ENCODE data around the gene ADRA2C.

The ADRA2C gene

DNA sequence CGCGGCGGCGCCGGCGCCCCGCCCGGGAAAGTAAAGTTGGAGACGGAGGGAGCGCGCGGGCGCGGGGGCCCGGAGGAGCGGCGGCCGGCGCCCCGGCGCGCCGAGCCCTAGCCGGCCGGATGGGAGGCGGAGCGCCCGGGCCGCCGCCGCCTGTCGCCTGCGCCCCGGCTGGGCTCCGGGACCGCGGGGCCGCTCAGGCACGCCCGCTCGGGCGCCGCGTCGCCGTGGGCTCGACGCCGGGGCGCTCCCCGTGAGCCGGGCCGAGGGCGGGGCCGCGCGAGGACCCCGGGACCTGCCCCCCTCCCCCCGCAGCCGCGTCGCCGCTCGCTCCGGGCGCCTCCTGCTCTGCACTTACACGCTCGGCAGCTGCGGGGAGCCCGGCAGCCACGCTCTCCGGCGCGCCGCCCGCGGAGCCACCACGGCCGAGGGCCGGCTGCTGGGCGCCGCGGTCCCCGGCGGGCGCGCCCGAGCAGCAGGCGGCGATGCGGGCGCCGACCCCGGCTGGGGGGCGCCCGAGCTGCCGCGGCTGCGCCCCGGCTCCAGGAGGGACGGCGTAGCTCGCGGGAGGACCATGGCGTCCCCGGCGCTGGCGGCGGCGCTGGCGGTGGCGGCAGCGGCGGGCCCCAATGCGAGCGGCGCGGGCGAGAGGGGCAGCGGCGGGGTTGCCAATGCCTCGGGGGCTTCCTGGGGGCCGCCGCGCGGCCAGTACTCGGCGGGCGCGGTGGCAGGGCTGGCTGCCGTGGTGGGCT is at the start of gene ADRA2C:
Gene ADRA2C, plus strand, starts transcription at position 350 of the 749 bp plus-strand sequence. Its CDS starts 222 bp downstream, at position 572.
- DNase-seq (ENCODE audit: low read depth in 2 of 2, low spot score in 1 of 2) = no peak

DNA sequence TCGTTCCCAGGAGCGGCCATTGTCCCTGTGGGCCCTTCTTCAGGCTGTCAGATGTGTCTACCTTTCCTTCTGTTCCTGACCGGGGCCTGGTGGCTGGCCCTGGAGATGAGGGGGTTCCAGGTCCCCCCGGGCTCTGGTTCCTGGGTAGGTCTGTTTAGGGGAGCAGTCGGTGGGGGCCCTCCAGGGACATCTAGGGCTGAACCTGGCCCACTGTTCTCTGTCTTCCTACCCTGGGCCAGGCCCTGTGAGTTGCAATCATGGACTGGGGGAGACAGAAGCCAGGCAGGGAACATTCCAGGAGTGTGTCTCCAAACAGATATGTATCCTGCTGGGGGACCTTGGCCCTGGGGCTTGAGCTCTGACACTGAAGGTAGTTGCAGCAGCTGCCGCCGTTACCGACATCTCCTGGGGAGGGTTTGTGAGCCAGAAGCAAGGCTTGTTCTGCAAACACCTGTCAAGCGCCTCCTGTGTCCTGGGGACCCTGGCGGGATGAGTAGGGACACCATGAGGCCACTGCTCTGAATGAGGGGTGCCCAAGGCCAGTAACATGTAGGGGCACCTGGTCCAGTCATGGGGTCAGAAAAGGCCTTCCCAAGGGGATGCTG is 49.5 kb upstream of the ADRA2C start:
- DNase-seq (ENCODE audit: low read depth in 2 of 2, low spot score in 1 of 2) = no peak

DNA sequence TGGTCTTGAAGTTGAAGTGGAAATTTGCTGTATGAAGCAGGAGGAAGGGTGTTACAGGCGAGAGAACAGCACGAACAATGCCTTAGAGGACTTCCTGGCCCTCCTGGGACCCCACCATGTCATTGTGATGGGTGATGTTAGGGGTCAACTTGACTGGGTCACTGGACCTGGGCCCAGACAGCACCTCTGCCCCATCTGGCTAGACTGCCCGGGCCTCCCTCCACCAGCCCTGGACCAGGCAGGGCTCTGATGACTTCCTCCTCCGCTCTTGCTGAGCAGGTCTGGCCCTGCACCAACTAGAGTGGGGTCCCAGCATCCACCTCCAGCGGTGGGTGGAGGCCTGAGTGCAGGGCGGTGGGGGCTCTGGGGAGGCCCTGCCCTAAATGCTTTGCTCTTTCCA is 48.9 kb upstream of the ADRA2C start:
- DNase-seq (ENCODE audit: low read depth in 2 of 2, low spot score in 1 of 2) = no peak

DNA sequence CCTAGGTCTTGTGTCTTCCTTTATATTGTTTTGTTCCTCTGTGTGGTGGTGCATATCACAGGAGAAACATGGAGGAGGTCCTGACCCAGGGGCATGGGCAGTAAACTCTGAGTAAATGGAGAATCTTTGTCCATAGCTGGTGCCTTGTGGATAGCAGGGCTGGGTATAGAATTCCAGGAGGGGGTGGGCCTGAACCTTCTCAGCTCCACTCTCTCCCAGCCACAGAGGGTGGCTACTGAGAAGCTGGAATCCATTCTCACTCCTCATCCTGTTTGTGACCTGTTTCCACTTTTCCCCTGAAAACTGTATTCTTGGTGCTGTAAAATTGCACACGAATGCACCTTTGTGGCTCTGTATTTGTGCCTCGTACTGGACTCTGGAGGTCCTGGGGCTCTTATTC is 47.7 kb upstream of the ADRA2C start:
- no peak for DNase-seq (ENCODE audit: low read depth in 2 of 2, low spot score in 1 of 2)

DNA sequence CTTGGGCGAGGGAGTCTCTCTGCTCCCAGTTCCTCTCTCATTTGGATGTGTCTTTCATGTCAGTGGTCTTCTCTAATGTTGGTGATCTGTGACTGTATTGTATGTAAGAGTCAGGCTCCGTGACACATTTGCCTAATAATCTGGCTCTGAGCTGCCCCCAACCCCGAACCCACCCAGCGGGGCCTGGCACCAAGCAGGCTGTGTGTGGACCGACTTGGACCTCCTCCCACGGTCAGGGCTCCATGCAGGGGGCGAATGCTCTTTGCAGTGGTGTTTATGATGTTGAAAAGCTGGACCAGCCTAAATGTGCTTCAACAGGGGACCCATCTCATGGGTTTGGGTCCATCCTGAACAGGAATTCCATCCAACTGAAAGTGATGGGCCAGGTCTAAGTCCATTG is 47.0 kb upstream of the ADRA2C start:
- DNase-seq (ENCODE audit: low read depth in 2 of 2, low spot score in 1 of 2) = no peak

DNA sequence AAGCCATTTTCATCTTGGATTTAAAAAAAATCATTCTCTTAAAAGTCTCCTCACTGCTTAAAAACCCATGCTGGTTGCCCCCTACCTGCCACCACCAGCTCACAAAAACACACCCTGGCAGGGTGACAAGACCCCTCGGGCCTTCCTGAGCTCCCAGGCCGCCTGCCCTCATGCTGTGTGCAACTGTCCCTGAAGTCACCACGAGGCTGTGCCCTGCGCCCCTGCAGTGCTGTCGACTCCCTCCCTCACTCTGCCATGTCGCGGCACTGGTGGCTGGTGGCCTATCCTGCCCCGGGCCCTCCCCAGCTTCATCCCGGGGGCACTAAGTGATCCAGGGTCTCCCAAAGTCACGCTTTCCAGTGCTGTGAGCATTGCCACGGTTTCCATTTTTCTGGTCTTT is 46.3 kb upstream of the ADRA2C start:
- no peak for DNase-seq (ENCODE audit: low read depth in 2 of 2, low spot score in 1 of 2)

DNA sequence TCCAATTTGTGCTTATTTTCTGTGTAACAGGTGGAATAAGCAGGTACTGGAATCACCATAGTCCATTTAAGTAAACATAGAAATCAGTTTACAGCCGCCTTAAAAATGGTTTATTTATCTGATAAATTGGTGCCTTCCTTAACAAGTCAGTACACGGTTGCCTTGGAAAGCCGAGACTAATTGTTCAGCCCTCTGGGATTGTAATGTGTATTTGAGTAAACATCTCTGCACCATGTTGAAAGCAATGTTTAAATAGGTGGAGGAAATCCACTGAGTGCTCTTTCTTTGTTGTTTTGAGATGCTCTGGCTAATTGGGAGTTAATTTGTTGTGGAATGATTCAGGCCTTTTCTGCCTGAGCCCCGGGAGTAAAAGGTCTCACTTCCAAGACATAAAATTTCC is 45.7 kb upstream of the ADRA2C start:
- DNase-seq (ENCODE audit: low read depth in 2 of 2, low spot score in 1 of 2) = no peak

DNA sequence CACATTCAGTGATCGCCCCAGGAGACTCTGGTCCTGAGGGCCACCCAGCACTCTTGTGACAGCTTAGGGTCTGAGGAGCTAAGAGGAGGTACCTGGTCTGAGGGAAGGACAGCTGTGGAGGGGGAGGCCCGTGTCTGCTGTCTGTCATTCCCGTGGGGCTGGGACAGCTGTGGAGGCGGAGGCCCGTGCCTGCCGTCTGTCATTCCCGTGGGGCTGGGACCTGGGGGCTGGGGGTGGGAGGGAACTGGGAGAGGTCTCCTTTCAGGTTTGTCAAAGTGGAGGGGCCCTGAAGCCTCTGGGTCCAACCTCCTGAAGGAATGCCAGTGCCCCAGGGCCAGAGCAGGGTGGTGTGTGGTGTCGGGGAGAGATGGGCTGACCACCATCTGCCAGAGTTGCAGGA is 45.0 kb upstream of the ADRA2C start:
- no peak for DNase-seq (ENCODE audit: low read depth in 2 of 2, low spot score in 1 of 2)

DNA sequence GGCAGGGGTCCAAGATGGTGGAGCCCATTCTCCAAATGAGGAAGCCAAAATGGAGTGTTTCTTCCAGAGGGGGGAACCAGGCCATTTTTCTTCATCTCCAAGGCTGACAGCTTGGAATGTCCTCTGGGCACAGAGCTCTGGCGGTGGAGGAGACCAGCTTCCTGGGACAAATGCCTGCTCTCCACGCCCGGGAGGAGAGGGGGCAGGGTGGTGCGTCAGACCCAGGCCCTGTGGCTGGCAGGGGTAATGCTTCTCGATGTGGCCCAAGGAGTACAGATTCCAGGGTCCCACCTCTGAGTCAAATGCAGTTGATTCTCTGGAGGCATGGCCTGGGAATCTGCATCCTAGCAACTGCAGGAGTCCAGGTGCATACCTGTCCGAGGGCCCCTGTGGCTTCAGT is 44.6 kb upstream of the ADRA2C start:
- DNase-seq (ENCODE audit: low read depth in 2 of 2, low spot score in 1 of 2) = no peak

DNA sequence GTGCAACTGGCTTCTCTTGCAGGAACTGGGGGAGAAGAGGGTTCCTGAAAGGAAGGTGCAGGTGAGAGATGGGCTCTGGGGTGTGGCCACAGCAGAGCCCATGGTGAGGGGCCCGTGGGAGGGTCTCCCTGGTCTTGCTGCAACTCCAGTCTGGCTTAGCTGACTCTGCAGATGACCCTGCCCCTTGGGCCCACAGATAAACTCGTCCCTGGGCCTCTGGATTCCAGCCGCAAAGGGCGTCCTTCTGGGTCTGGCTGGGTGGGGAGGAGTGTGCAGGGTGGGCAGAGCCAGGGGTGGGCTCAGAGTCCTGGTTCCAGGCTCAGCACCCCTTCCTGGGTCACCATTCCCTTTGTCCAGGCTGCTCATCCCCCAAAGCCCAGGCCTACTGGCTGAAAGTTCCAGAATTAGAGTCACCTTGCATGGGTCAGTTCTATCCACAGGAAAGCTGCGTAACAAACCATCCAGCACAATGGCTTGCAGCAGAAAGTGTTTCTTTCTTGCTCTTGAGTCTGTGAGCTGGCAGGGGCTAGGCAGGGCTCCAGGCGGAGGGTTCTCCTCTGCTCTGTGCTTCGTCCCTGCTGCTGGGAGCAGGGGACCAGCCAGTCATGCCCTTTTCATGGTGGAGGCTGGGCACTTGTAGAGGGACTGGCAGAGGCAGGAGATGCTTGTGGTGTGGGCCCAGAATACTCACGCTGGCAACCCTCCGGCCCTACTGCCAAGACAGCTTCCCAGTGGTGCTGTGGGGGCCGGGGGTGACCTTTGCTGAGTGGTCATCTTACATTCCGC is 43.5 kb upstream of the ADRA2C start:
- no peak for DNase-seq (ENCODE audit: low read depth in 2 of 2, low spot score in 1 of 2)

DNA sequence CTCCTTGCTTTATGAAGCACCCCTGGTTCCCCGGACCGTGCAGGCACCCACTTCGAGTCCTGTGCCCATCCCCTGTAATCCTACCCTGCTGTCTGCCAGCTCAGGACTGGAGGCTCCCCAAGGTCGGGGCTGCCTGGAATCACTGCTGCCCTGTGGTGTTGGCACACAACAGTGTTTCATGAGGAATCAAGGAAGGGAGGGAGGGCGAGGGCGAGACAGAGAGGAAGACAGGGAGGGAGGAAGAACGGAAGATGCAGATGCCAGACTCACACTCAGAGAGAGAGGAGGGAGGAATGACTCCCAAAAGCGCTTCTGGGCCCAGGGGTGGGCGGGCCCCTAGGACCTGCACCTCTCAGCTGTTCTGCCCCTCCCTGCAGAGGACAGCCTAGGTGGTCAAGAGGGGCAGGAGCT is 42.9 kb upstream of the ADRA2C start:
- no peak for DNase-seq (ENCODE audit: low read depth in 2 of 2, low spot score in 1 of 2)

DNA sequence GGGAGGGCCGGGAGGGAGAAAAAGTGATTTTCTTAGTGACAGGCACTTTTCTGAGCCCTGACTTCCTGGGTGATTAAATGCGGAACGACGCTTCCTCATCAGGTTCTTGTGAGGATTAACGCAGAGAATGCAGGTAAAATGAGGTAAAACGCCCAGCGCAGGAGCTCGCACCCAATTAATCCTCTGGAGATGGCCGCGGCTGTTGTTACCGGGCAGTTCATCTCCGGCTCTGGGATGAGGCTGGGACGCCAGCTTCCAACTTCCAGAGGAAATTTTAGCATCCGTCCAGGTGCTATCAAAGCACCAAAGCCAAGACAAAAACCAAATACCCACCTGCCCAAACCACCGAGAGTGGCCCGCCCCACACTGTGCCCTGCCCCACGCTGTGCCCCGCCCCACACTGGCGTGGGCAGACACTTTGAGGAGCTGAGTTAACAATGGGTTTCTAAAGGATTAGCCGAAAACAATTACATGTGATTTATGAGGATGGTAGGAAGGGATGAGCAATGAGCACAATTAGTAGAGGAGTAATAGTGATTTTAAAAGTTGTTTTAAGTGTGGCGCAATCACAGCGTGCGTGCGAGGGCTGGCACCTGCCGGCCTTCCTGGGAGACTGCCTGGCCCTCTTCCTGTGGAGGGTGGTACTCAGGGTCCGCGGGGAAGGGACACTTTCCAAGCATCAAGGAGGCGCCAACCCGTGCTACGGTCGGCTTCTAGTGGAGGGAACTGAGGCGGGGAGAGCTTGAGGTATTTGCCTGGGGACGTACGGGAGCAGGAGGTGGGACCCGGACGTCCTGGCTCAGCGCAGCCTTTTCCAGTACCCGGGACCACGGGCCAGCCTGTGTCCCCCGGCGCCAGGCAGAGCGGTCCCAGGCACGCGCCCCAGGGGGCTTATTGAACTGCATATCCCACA is 41.6 kb upstream of the ADRA2C start:
- DNase-seq (ENCODE audit: low read depth in 2 of 2, low spot score in 1 of 2) = no peak

DNA sequence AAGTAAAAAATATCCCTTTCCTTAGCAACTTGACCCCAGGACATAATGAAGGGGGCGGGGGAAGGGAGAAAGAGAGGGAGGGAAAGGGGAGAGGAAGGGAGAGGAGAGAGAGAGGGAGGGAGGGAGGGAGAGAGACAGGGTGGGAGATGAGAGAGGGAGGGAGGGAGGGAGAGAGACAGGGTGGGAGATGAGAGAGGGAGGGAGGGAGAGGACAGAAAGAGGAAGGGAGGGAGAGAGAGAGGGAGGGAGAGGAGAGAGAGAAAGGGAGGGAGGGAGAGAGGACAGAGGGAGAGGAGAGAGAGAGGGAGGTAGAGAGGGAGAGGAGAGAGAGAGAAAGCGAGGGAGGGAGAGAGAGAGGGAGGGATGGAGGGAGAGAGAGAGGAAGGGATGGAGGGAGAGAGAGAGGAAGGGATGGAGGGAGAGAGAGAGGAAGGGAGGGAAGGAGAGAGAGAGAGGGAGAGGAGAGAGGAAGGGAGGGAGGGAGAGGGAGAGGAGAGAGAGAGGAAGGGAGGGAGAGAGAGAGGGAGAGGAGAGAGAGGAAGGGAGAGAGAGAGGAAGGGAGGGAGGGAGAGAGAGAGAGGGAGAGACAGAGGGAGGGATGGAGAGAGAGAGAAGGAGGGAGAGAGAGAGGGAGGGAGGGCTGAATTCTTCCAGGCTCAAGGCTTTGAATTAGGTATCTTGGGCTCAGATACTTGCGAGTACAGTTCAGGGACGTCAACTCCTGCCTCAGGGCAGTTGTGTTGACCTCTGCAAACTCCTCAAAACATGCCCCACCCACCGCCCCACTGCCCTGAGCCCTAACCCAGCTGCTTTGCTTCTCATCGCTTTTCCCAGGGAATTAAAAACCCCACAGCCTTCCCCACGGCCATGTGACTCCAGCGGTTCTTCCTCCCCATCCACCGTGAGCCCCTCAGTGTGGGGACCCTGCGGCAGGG is 40.0 kb upstream of the ADRA2C start:
- DNase-seq (ENCODE audit: low read depth in 2 of 2, low spot score in 1 of 2) = no peak

DNA sequence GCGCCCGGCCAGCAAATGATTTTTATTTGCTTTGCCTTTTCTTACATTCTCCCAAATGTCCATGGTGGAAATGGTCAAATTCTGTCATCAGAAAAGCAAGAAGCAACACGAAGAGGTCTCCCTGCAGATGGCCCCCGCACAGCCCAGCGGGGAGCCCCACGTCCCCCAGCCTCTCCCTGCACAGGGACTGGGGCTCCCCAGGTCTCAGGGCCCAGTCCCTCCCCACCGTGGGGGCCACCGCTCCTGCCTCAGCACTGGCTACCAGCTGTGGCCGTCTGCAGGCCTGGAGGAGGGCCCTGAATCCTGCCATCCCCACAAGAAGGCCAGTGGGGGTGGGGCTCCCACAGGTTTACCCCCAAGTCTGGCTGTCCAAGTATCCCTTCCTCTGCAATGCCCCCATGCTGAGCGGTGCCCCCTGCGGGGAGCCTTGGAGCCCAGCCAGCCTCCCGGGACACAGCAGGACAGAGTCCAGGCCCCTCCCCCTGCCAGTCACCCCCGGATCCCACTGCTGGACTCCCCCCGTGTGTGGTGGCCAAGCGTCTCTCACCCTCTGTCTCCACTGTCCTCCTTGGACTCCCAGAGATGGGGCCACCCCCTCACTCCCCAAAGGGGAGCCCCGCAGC is 38.2 kb upstream of the ADRA2C start:
- DNase-seq (ENCODE audit: low read depth in 2 of 2, low spot score in 1 of 2) = no peak

DNA sequence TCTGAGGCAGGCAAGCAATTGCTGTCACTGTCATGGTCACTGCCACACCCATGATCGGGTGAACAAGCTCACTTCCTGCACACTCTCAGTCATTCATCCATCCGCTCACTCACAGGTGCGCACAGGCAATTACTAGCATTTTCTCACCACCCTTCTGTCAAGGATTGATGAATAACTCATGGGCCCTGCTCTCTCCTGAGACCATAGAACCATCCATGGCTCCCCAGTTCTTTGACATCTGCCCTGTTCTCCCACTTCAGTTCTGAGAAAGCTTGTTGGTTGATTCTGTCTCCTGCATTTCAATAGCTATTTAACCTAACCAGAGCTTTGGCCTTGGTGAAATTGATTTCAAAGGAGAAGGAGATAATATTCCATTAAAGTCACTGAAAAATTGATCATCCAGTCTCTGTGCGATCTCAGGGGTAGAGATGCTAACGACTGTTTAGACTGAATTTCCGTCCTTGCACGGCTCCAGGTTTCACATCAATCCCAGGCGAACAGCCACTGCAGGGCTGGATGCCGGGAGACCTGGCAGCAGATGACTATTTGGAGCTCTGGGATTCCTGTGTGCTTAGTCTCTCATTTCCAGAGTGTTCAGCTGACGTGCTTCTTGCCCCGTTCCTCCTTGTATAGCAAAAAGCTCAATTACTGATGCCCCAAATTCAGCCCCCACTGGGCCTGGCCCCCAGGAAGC is 36.9 kb upstream of the ADRA2C start:
- DNase-seq (ENCODE audit: low read depth in 2 of 2, low spot score in 1 of 2) = no peak

DNA sequence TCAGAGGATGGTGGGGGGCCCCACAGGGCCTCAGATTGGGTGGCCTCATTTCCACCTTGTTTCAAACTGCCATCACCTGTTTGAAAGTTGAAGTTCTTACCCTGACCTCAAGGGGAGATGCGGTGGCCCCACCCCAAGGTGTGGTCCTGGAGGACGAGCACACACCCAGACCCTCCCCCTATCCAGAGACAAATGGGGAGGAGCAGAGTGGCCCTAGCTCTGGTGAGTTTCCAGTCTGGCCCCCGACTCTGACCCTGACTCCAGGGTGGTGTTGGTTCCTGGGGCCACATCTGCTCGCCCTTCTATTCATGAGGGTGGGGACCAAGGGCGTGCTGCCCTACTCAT is 36.3 kb upstream of the ADRA2C start:
- DNase-seq (ENCODE audit: low read depth in 2 of 2, low spot score in 1 of 2) = no peak

DNA sequence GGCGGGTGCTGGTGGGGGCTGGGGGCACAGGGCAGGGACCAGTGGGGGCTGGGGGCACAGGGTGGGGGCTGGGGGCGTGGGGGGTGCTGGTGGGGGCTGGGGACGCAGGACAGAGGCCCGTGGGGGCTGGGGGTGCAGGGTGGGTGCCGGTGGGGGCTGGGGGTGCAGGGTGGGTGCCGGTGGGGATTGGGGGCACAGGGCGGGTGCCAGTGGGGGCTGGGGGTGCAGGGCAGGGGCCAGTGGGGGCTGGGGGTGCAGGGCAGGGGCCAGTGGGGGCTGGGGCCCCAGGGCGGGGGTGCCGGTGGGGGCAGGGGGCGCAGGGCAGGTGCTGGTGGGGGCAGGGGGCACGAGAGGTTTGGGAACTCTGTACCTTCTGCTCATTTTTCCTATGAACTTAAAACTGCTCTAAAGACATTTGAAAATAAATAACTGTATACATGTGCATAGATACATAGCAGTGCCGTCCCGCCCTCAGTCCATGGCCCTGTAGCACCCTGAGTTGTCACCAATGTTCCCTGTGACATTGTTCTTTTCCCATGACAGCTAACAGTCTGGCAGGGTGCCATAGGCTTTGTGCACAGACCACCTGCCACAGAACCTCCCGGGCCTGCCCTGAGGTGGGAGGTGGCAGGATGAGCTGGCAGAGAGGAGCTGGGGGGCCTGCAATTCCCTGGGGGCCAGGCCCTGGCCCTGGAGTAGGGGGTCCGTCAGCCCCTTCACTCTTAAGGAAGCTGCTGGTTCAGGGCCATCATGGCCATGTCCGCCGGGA is 35.6 kb upstream of the ADRA2C start:
- DNase-seq (ENCODE audit: low read depth in 2 of 2, low spot score in 1 of 2) = no peak
